Posterior vena cava (tissue), 2 donors: ENCODE results near the gene HLA-DQB2. TPM values are rescaled to one million over a fixed set of nuclear protein-coding genes. Genes with fewer than 3 reads are reported as not detected.
"Not testable (repeated sequence)": the region's sequence is repeated elsewhere in the genome, so short reads cannot be mapped to it uniquely, and the experiment has no call there.

Experiments used
- DNase-seq: peaks from one replicate; pipeline ENCODE4 v3.0.0-alpha.2; 2020; ENCODE audit warnings: low spot score
- intact Hi-C, 2 donors: fragments of 100-400 bp; cut with DNase I; formaldehyde crosslinking; loops; one replicate each; pipeline versions ENCODE4 v1.14.1 to v1.14.2; 2022 to 2023
- long read RNA-seq, 2 donors: library from polyadenylated mRNA; unstranded; transcript quantifications; one replicate each; pipeline ENCODE4 v2.0.0, GENCODE V29; 2020 to 2021
- total RNA-seq, 2 donors: library from RNA; stranded (reverse); fragmentation: NEBNext Ultra II Directional; extraction: Animal tissue kit (Norgen Biotek cat#: 25700); gene quantifications; one replicate each; pipeline ENCODE4 v1.2.1, GENCODE V29; 2021
- donor health status: DM: yes; HTN: yes; CAD: no.
- donor health status: DM: yes; HTN: yes; CAD: no.

HLA-DQB2 gene
- 1 to 10 TPM; 2.0 to 4.3 TPM for total RNA-seq
- long read RNA-seq, donor 1, result 0 reads
- long read RNA-seq, donor 2, result 0 reads

GRCh38 chr6:32763421-32763820, at the start of gene HLA-DQB2:
TSS of gene HLA-DQB2 (minus strand) at chr6:32763532. CDS start at chr6:32763470, 62 bp downstream.
- DNase-seq, result no peak
- intact Hi-C loops, result no loop called here

GRCh38 chr6:32809171-32809570, 45.8 kb upstream of the HLA-DQB2 start:
- DNase-seq, result no peak
- intact Hi-C loops, result no loop called here

- intact Hi-C loops, result no loop called here
- DNase-seq, result no peak
Measured at GRCh38 chr6:32807020-32807580, 43.8 kb upstream of the HLA-DQB2 start.

DNA sequence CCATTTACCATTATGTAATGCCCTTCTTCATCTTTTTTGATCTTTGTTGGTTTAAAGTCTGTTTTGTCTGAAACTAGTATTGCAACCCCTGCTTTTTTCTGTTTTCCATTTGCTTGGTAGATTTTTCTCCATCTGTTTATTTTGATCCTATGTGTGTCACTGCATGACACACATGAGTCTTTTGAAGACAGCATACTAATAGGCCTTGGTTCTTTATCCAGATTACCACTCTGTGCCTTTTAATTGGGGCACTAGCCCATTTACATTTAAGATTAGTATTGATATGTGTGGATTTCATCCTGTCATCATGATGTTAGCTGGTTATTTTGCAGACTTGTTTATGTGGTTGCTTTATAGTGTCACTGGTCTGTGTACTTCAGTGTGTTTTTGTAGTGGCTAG, 42.1 kb upstream of the HLA-DQB2 start:
- DNase-seq, intact Hi-C loops: not testable (repeated sequence)

DNA sequence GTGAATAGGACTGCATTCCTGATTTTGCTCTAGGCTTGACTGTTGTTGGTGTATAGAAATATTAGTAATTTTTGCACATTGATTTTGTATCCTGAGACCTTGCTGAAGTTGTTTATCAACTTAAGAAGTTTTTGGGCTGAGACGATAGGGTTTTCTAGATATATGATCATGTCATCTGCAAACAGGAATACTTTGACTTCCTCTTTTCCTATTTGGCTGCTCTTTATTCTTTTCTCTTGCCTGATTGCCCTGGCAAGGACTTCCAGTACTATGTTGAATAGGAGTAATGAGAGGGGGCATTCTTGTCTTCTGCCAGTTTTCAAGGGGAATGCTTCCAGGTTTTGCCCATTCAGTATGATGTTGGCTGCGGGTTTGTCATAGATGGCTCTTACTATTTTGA, 40.1 kb upstream of the HLA-DQB2 start:
- DNase-seq, result no peak
- intact Hi-C loops, result no loop called here

GRCh38 chr6:32799740-32800139, 36.4 kb upstream of the HLA-DQB2 start:
- intact Hi-C loops, result loop anchor here (5.0 to 10.0 kb wide), 2 partner anchors 385 to 387 kb away; no protein-coding TSS in a partner anchor
- no peak for DNase-seq

DNA sequence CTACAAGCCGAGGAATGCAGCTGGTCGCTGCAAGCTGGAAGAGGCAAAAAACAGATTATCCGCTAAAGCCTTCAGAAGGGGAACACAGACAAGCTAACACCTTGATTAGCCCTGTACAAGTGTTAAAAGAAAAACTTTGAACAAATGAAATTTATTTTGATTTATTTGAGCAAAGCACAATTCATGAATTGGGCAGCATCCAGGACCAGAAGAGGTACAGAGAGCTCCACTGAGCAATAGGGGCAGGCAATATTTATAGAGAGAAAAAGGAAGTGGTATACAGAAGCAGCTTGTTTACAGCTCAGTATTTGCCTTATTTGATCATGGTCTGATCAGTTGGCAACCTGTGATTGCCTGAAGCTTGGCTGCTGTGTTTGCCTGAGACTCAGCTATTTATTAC, 35.8 kb upstream of the HLA-DQB2 start:
- no peak for DNase-seq
- intact Hi-C loops, result loop anchor here (5.0 to 10.0 kb wide), 2 partner anchors 384 to 387 kb away; no protein-coding TSS in a partner anchor

- peak; percentile 93 for DNase-seq
- intact Hi-C loops, result loop anchor here (5.0 to 10.0 kb wide), 2 partner anchors 382 to 385 kb away; no protein-coding TSS in a partner anchor
Measured at GRCh38 chr6:32796848-32797776, 33.8 kb upstream of the HLA-DQB2 start.

DNA sequence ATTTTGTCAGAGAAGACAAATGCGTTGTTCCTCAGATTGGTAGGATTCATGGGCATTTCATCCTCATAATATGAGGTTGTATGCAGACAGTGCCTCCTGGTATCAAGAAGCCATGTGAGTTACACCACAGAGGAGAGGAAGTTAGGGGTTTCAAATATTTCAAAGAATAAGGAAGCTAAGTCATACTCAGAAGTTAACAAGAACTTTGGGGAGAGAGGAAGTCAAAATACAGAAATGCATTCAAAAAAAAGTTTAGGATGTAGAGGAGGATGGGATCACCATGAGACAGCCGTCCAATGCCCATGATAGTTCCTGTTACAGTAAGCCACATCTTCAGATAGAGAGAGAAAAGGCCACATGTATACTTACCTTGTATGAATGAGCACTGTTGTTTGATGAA, 31.2 kb upstream of the HLA-DQB2 start:
- intact Hi-C loops, result loop anchor here in 1 of 2 donors (10.0 kb wide), 1 partner anchor 380 kb away; no protein-coding TSS in a partner anchor
- DNase-seq, result no peak

DNA sequence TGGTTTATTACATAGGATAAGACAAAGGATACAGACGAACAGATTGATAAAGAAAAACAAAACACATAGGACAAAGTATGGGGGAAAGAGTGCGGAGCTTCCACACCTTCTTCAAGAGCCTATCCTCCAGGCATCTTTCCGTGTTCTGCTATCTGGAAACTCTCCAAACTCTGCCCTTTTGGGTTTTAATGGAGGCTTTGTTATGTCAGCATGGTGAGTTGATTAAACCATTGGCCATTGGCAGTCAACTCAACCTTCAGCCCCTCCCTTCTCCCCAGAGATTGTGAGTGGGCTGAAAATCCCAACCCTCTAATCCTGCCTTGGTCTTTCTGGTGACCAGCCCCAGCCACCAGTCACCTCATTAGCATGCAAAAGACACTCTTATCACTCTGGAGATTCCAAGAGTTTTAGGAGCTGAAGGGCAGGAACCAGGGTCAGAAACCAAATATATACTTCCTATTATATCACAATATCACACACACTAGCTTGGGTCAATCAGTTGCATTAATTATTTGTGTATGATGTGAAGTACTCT, 29.6 kb upstream of the HLA-DQB2 start:
- DNase-seq, result no peak
- intact Hi-C loops, result loop anchor here in 1 of 2 donors (2.0 to 10.0 kb wide), 2 partner anchors 90 to 378 kb away; no protein-coding TSS in a partner anchor

GRCh38 chr6:32790306-32790705, 27.0 kb upstream of the HLA-DQB2 start:
- DNase-seq, result no peak
- intact Hi-C loops, result loop anchor here in 1 of 2 donors (10.0 kb wide), 1 partner anchor 376 kb away; no protein-coding TSS in a partner anchor

GRCh38 chr6:32785781-32786533, 22.6 kb upstream of the HLA-DQB2 start:
- DNase-seq, result no peak
- intact Hi-C loops, result loop anchor here in 1 of 2 donors (10.0 kb wide), 1 partner anchor 1011 kb away; the partner anchor contains the start of gene VWA7

DNA sequence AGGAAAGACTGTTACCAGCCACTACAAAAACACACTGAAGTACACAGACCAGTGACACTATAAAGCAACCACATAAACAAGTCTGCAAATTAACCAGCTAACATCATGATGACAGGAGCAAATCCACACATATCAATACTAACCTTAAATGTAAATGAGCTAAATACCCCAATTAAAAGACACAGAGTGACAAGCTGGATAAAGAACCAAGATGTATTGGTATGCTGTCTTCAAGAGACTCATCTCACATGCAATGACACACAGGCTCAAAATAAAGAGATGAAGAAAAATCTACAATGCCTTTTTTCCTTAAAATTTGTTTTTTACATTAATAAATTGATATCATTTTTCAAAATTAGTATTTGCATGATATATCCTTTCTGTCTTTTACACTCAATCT, 19.6 kb upstream of the HLA-DQB2 start:
- intact Hi-C loops, result loop anchor here in 1 of 2 donors (10.0 kb wide), 1 partner anchor 1008 kb away; the partner anchor contains the start of gene VWA7
- not testable (repeated sequence) for DNase-seq

DNA sequence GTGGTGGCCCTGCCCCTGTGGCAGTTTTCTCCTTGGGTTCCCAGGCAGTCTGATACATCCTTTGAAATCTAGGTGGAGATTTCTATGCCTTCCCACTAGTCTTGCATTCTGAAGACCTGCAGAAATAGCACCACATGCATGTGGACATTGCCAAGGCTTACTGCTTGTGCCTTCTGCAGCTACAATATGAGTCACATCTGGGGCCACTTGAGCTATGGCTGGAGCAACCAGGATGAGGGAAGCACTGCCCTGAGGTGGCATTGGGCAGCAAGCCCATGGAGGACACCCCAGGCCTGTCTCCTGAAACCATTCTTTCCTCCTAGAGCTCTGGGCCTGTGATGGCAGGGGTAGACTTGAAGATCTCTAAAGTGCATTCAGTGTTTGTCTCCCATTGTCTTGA, 15.7 kb upstream of the HLA-DQB2 start:
- intact Hi-C loops, result no loop called here

DNA sequence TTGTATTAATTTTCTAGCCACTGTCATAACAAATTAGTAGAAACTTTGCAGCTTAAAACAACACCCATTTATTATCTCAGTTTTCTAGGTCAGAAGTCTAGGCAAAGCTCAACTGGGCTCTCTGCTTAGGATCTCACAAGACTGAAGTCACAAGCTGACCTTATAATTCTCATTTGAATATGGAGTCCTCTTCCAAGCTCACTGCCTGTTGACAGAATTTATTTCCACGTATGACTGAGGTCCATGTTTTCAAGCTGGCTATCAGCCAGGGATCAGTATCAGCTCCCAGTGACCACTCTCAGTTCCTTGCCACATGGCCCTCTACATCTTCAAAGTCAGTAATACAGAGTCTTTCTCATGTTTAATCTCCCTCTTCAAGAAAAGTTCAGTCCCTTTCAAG, 11.7 kb upstream of the HLA-DQB2 start:
- DNase-seq, result no peak
- intact Hi-C loops, result no loop called here

More for the DNA sequence above, 15.7 kb upstream of the HLA-DQB2 start:
- DNase-seq, result no peak

GRCh38 chr6:32774426-32774825, 11.1 kb upstream of the HLA-DQB2 start:
- no peak for DNase-seq
- intact Hi-C loops, result no loop called here

DNA sequence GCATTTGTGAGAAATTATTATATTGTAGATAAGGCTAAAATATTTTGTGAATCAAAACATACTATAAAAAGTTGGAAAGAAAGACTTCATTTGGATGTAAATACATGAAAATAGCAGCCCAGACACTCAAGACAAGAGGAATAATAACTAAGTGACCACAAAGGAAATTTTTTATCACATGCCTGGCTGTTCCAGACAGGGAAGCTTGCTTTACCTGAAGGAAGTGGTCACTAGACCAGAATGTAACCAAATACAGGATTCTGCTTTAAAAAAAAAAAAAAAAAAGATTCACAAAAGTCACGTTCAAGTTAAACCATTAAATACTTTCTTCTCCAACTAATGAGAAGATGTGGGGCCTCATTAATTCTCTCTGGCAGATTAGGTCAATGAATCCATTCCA, 9.3 kb upstream of the HLA-DQB2 start:
- intact Hi-C loops, result no loop called here
- DNase-seq, result no peak

- no peak for DNase-seq
- intact Hi-C loops, result no loop called here
Measured at GRCh38 chr6:32764048-32764447, 716 bp upstream of the HLA-DQB2 start.

- intact Hi-C loops, result no loop called here
- DNase-seq, result no peak
Measured at GRCh38 chr6:32761548-32761947, 1.8 kb downstream of the HLA-DQB2 start.
